DMS79 treated with DMSO at 0.1 percent for 48 hours (cell line): ENCODE data around the gene SH3BP1.
"Not testable (repeated sequence)": the region's sequence is repeated elsewhere in the genome, so short reads cannot be mapped to it uniquely, and the experiment has no call there.

Experiments used
- DNase-seq: peaks from one replicate; lab custom pipeline; 2025; lab: John Stamatoyannopoulos, UW

SH3BP1 gene

DNA sequence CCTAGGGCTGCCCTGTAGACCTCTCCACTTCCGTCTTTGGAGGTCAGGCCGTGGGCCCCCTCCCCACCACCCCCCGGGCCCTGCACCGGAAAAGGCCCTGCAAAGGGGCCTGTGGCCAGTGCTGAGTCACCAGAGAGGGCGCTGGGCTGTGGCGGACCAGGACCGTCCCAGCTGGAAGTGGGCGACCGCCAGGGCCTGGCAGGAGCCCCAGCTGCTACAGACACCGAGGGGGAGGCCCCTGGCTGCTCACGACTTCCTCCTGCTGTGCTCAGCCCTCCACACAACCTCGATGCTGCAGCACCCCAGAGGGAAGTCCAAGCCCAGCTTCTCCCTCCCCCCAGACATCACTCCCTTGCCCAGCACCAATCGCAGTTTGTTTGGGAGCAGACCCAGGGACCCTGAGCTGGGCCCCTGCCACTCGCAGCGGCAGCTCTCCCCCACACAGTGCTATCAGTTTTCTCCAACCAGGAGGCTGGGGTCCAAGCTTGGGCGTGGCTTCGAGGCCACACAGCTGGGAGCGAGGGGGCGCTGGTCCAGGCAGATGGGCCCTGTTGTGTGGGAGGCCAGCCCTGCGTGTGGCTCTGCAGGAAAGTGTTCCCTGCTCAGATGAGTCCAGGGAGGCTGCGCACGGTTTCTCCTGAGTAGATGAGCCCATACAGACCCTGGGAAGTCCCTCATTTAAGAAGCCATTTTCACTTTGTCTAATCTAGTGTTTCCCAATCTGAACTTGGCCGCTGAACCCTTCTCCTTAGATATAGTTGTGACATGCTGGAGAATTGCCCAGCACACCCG is 5.6 kb upstream of the SH3BP1 start:
- no peak for DNase-seq

DNA sequence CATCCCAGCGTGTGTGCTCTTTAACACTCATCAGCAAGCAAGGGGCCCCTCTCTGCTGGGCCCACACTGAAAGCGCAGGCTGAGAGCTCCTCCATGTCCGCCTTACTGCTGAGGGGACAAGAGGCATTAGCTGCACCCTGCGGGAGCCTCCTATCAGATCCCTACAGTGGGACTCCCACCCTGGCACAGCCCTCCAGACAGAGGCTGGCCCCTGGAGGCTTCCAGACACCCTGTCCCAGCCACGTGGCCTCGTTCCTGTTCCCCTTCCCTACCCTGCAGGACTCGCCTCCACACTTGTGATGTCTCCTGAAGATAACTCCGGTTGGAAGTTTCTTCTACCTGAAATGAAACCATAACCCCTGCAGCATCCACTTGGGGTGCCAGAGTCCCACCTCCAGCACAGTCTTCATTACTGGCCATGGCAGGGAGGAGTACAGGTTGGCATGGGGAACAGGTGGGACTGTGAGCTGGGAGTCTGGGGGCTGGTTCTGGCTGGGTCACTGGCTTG is 5.0 kb upstream of the SH3BP1 start:
- DNase-seq = no peak

DNA sequence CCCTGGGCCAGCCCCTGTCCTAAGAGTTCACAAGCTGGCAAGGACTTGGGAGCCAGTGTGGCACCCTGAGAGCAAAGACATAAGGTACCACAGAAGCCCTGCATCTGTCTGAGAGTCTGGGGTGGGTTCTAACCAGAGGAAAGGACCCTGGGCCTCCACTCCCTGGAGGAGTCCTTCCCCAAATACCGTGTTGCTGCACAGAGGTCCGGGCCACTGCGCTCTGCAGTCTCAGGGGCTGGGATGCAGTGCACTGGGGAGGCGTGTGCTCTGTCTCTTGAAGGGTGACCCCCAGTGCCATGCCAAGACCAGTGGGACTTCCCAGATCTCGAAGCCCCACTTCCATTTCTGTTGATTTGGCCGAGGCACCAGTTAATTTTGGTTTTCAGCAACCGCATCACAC is 4.3 kb upstream of the SH3BP1 start:
- no peak for DNase-seq

DNA sequence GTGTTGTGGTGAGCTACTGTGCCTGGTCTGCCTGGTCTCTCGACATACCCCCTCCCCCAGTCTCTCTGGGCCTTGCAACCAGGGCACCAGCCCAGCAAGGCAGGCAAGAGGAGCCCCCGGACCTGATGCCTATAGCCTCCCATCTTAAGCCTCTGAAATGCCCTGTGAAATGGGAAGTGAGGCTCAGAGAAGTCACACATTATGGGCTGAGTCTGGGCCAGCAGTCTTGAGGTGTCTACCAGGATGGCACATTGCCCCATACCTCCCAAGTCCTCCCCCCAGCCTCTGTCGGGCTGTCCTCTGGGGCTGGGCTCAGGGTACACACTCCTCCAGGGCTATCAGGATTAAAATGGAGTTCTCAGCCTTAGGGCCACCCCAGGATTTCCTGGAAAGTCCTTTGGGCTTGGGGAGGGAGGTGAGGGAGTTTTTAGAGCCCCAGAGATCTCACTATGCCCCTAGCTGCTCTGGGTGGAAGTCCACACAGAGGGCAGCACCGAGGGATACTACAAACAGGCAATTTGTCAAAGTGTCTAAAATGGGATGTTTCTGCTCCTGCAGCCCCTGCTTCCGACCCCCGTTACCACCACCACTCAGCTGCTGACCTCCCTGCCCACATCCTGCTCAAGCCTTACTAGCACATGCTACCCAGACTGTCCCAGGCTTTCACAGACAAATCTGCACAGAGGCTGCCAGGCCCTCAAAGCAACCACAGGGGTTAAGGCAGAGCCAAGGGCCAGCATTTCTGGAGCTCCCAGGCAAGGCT is 3.1 kb upstream of the SH3BP1 start:
- no peak for DNase-seq

DNA sequence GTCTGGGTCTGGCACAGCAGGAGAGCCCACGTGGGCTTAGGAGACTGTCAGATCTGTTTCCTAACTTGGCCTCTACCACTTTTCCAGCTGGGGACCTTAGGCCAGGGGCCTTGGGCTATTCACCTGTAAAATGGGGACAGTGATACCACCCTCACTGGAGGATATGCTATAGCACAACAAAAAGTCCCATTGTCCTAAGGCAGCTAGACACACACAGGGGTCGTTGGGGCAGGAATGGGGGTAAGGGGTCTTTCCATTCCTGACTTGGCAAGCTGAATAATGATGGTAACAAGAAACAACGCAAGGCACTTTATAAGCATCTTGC is 2.6 kb upstream of the SH3BP1 start:
- no peak for DNase-seq

DNA sequence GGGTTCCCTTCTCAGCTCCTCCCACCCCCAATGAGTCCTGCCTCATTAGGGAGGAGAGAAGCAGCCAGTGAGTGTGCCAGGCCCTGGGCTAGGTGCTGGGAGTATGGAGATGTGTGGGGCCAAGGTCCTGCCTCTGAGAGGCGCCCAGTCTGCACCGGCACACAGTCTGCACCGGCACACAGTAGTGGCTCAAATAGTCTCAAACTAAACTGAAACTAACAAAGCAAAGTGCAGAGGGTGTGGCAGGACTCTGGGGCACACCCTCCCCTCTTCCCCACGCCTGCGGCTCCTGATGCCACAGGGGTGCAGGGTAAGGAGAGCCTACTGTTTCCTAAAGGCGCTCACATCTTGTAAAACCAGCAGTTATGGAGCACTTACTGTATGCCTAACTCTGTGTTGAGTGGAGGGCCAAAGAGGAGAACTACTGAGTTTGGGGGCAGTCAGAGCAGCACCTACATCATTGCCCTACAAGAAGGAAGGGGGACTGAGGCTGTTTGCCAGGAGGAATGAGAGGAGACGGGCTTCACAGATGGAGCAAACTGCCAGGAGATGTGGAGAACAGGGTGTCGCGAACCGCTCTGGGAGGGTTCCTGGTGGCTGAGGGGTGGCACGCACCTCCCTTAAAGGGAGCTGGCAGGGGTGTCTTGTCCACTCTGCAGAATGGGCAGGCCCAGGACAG is 939 bp upstream of the SH3BP1 start:
- no peak for DNase-seq

DNA sequence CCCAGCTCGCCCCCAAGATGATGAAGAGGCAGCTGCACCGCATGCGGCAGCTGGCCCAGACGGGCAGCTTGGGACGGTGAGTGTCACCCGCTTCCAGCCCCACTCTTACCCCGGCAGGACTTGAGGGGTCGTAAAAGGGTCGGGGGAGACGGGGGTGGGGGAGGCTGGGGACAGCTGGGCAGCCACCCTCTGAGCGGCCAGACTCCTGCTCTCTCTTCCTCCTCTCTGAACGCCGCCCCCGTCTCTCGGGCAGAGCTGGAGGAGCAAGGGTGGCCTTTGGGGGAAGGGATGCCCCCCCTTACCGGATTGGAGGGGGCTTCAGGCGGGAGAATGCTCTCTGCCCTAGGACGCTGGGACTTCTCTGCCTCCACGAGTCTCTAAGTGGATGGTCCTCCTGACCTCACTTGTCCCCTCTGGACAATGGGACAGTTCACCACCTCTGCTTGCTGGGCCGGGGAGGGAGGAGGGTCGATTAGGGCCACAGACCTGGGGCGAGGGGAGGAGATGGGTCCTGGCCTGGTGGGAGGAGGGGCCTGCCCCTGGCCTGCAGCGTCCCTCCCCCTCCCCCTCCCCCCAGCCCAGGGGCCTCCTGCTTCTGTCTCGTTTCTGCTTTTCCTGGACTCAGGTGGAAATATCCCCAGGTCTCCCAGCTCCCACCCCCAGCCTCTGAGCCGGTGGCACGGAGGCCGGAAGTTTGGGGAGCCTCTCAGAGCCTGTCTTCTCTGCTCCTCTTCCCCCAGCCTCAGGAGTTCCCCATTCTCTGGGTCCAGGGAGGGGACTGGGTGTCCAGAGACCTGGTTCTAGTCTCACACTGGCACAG is 512 bp downstream of the SH3BP1 start:
- no peak for DNase-seq

DNA sequence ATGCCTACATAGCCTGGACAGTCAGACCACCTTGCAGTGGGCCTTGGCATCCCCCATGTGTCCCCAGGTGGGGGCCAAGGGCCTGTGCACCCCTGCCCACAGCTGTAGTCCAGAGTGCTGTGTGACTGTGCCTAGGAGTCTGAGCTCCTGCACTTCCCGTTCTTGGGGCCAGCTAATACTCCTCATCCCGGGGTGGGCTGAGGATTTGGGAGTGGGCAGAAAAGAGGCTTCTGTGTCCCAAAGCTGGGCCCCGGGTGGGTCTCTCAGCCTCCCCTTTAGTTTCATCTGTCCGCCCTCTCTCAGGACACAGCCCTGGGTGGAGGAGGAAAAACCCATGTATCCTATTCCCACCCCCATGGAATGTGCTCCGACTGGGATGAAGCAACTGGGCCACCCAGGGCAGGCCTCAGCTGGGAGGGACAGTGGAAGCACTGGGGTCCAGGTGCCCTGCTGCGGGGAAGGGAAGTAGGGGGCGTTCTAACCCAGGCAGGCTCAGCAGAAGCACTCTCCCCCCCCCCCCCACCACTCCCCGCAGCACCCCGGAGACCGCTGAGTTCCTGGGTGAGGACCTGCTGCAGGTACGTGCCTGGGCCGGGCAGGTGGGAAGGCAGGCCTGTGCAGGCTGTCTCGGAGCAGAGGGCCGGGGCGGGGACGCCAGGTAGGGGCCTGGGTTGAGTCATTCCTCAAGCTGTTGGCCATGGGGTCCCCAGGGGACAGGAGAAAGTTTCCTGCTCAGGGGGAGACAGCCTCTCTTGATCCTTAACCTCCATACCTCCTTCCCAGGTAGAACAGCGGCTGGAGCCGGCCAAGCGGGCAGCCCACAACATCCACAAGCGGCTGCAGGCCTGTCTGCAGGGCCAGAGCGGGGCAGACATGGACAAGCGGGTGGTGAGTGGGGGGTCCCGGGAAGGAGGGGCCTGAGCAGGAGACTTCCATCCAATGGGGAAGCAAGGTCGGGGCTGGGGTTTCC is 1.4 kb downstream of the SH3BP1 start:
- DNase-seq = no peak

DNA sequence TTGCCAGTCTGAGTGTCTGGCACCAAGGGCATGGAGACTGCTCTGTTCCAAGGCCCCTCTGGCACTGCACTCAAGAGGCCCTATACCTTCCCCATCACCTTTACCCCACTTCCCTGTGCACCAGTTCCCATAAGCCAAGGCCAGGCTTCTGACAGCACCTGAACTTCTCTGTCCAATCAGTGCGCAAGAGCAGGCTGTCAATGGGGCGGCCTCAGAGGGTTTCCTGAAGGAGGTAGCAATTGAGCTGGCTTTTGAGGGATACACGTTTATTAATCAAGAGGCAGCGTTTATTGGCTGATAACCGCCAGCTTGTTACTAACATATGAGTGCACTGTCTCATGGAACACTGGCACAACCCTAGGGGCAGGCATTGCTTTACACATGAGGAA is 2.1 kb downstream of the SH3BP1 start:
- no peak for DNase-seq

DNA sequence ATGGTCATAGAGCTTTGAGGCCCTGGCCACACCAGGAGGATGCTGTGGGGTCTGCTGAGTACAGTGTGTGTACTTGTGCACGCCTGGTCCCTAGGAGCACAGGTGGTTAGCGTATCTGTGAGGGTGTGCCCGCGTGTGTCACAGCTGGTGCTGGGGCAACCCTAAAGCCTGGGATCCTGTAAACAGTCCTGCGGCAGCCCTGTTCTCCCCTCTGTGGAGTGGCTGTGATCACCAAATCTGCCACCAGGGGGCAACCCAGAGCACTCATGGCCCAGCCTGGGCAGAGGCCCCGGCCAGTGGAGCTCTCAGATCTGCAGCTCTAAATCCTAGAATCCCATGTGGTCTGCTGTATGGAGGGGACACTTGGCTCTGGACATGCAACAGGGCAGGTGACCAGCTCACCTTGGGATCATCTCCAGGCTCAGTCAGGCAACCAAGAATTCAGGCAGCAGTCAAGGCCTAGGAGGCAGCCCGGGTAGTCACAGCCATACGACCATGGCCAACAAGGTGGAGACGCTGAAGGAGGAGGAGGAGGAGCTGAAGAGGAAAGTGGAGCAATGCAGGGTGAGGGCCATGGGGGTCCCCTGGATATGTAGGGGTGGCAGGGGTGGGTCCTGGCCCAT is 3.9 kb downstream of the SH3BP1 start:
- peak; percentile 27 for DNase-seq

DNA sequence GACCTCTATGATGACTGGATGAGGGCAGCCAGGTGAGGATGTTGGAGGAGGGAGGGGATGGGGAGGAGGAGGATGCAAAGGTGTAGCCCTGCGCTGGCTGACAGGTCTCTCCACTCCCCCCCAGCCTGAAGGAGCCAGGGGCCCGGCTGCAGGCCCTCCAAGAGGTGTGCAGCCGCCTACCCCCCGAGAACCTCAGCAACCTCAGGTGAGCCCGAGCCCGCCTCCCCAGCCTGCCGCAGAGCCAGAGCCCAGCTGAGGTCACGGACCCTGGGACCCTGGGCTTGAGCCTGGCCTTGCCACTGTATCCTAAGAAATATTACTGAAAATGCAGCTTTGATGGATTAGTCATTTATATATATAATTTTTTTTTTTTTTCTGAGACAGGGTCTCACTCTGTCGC is 7.8 kb downstream of the SH3BP1 start:
- DNase-seq = no peak

DNA sequence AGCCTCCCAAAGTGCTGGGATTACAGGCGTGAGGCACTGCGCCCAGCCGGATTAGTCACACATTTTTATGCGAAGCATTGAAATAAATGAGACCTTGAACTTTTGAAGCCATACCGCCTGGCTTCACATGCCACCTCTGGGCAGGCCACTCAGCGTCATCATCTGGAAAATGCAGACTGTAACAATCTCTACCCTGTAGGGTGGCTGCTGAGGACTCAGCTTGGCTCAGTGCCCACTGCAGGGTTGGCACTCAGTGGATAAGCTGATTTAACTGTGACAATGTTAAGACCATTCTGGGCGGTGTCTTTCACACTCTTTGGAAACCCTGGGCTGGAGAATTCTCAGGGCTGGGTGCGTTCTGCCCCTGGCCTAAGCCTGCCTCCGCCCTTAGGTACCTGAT is 8.5 kb downstream of the SH3BP1 start:
- DNase-seq = no peak

DNA sequence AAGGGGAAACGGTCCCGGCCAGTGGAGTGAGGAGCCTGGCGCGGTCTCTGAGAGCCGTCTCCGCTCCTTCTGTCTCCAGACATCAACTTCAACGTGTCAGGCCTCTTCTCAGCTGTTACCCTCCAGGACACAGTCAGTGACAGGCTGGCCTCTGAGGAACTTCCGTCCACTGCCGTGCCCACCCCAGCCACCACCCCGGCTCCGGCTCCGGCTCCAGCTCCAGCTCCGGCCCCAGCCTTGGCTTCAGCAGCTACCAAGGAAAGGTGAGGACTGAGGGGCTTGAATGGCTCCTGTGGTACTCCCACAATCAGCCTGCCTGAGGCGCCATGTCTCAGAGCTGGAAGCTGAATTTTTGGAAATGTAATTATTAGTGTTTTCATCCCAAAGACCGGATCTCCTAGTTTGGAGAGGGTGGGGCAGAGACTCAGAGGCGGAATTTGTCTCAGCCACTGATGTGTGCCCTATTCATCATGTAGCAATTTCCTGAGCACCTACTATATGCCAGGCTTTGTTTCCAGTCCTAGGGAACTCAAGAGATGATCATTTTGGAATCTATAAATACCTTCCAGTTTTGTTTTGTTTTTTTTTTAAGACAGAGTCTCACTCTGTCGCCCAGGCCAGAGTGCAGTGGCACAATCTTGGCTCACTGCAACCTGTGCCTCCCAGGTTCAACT is 11.1 kb downstream of the SH3BP1 start:
- DNase-seq = no peak

DNA sequence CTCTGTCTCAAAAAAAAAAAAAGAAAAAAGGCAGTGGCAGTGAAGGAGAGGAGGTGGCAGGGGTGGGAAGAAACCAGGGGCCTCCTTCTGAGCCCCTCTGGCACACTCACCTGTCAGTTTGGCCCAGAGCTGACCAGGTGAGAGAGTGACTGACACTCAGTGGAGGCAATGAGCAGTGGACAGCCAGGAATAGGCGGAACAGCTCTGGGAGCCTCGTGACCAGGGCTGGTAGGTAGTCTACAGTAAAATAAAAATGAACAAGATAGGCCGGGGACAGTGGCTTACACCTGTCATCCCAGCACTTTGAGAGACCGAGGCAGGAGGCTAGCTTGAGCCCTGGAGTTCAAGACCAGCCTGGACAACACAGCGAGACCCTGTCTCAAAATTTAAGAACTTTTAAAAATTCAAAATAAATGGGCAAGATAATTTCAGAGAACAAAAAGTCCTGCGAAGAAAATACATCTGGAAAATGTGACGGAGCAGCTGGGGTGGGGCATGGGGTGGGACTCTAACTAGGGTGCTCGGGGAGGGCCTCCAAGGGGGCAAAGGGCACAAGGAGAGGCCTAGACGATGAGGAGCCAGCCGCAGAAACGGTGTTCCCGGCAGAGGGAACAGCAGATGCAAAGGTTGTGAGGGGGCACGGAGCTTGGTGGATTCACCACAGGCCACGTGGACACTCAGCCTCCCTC is 15.2 kb downstream of the SH3BP1 start:
- DNase-seq = no peak

DNA sequence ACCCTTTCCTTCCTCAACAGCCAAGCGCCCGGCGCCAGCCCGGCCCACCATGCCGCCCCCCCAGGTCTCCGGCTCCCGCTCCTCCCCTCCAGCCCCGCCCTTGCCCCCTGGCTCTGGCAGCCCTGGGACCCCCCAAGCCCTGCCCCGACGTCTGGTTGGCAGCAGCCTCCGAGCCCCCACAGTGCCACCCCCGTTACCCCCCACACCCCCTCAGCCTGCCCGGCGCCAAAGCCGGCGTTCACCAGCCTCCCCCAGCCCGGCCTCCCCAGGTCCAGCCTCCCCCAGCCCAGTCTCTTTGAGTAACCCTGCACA is 15.7 kb downstream of the SH3BP1 start:
- DNase-seq = no peak

DNA sequence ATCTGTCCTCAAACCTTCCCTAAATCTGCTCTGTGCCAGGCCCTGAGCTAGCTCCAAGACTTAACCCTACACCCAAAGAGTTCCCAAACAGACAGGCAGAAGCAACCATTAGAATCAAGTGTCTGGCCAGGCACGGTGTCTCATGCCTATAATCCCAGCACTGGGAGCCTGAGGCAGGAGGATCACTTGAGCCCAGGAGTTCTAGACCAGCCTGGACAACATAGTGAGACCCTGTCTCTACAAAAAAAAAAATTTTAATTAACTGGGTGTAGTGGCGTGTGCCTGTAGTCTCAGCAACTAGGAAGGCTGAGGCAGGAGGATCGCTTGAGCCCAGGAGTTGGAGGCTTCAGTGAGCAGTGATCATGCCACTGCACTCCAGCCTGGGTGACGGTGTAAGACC is 17.1 kb downstream of the SH3BP1 start:
- DNase-seq = not testable (repeated sequence)

DNA sequence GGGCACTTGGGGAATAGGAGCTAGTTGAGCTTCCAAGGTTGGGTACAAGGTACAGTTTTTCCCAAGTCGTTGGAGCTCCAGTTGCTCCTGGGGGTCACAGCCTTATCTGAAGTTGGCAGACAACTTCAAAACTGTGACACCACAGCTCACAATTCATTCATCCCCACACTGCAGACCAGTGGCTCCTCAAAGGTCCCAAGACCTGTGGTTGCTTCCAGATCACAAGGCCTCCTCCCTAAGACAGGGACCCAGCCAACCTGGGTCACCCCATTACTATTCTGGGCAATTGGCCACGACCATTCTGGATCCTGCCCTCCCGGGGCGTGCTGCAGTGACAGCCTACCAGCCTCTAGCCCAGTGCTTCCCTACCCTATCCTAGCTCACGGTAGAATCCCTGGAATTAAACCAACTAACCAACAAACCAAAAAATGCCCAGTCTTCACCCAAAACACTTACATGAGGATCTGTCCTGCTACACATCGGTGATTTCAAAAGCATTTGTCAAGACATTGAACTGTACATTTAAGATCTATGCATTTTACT is 18.2 kb downstream of the SH3BP1 start:
- DNase-seq = no peak

DNA sequence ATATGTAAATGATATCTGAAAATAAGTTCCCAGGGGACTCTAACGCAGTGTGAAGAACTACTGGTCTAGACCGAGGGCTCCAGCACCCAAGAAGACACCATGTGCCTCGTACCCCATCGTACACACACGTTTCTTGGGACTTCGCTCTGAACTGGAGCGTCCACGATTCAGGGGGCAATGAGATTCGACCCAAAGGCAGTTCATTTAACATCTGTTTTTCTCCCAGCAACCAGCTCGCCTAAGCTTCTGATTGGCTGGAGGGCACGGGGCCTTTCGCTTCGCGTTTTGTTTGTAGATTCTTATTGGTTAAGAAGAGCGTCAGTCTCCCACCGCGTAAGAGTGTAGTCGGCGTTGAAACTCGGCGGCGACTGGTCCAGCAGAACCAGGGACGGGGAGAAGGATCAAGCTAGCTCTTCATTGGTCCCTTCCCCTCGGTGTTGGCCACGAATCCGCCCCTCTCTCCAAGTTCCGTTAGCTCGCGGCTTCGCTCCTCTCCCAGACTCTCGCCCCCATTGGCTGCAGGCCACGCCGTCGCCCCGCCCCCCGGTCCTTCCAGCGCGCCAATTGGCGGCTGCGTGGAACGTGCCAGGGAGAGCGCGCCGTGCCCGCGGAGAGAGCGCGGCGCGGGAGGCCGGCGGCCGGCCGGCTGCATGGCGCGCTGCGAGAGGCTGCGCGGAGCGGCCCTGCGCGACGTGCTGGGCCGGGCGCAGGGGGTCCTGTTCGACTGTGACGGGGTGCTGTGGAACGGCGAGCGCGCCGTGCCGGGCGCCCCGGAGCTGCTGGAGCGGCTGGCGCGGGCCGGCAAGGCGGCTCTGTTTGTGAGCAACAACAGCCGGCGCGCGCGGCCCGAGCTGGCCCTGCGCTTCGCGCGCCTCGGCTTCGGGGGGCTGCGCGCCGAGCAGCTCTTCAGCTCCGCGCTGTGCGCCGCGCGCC is 18.9 kb downstream of the SH3BP1 start, which contains the start of gene PDXP:
Gene PDXP (plus strand): TSS at position 591 of the 933 bp plus-strand sequence. CDS start 60 bp downstream, at position 651.
- DNase-seq = peak; percentile 90
